ENCODE measurements around the gene RASSF4.

DNA sequence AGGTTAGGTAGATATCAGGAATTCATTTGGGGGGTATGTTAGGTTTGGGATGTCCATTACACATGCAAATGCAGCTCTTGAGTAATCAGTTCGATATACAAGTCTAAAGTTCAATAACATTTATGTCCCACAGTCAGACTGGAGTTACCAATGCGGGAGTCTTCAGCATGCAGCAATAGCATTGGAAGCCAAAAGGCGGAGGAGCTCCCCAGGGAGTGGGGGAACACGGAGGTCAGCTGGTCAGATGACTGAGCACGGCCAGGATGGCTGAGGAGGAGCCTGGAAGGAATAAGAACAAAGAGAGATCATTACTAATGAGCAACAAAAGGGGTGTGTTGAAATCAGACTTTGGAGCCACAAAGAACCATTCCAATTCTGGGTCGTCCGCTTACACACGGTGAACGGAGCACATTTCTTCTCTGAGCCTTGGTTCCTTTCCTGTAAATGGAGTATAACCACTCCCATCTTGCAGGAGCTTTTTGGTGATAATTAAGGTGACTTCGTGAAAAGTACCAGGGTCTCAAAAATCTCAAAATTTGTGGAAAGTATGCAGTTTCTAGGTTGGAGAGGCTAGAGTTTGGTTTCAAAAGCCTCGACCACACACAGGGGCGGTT lies 40.6 kb downstream of the RASSF4 start:
- TF ChIP-seq, protein P1, sequence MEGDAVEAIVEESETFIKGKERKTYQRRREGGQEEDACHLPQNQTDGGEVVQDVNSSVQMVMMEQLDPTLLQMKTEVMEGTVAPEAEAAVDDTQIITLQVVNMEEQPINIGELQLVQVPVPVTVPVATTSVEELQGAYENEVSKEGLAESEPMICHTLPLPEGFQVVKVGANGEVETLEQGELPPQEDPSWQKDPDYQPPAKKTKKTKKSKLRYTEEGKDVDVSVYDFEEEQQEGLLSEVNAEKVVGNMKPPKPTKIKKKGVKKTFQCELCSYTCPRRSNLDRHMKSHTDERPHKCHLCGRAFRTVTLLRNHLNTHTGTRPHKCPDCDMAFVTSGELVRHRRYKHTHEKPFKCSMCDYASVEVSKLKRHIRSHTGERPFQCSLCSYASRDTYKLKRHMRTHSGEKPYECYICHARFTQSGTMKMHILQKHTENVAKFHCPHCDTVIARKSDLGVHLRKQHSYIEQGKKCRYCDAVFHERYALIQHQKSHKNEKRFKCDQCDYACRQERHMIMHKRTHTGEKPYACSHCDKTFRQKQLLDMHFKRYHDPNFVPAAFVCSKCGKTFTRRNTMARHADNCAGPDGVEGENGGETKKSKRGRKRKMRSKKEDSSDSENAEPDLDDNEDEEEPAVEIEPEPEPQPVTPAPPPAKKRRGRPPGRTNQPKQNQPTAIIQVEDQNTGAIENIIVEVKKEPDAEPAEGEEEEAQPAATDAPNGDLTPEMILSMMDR (tag by site-specific recombination; IDR thresholded peaks at IDR 0.05) = no peak
- TF ChIP-seq ZNF610 (tag by site-specific recombination; IDR thresholded peaks at IDR 0.05; ENCODE audit: borderline replicate concordance) (no peak), ZNF121 (tag by site-specific recombination; IDR thresholded peaks at IDR 0.05) (no peak)
